Measurements from ENCODE around the gene ENOX2.

DNA sequence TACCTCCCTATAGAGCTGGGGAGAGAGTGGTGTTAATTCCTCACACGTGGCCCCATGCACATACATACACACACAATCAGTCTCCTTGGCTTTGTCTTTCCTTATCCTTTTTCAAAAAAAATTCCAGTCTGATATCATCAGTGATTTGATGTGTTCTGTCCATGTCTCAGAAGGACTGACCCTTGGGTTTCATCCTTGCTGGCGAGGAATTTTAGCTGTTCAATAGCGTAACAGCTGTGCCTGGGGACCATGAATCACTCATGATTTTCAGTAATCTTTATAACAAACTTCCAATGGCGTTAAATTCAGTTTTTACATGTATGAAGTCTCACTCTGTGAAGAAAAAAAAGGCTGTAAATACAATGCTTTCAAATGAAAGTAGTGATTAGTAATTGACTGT, 296.6 kb downstream of the ENOX2 start:
- TF ChIP-seq, protein P1, sequence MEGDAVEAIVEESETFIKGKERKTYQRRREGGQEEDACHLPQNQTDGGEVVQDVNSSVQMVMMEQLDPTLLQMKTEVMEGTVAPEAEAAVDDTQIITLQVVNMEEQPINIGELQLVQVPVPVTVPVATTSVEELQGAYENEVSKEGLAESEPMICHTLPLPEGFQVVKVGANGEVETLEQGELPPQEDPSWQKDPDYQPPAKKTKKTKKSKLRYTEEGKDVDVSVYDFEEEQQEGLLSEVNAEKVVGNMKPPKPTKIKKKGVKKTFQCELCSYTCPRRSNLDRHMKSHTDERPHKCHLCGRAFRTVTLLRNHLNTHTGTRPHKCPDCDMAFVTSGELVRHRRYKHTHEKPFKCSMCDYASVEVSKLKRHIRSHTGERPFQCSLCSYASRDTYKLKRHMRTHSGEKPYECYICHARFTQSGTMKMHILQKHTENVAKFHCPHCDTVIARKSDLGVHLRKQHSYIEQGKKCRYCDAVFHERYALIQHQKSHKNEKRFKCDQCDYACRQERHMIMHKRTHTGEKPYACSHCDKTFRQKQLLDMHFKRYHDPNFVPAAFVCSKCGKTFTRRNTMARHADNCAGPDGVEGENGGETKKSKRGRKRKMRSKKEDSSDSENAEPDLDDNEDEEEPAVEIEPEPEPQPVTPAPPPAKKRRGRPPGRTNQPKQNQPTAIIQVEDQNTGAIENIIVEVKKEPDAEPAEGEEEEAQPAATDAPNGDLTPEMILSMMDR (IDR thresholded peaks at IDR 0.05), result no peak
- no peak for TF ChIP-seq POLR2AphosphoS5 (IDR thresholded peaks at IDR 0.05)
